Fibroblast of pulmonary artery (primary cell): ENCODE results near the gene KRT28.
"Not testable (repeated sequence)": the region's sequence is repeated elsewhere in the genome, so short reads cannot be mapped to it uniquely, and the experiment has no call there.

Source experiments
- DNase-seq: peaks from one replicate; pipeline ENCODE4 v3.0.0-alpha.2; 2010; ENCODE audit warnings: low read depth
- H3K4me3 ChIP-seq: replicated peaks from 2 replicates; pipeline ENCODE4 v1.5.1; 2011; ENCODE audit warnings: low read depth, mild to moderate bottlenecking, control low read depth, low read length, moderate library complexity
- CTCF ChIP-seq: IDR thresholded peaks from 2 replicates; pipeline ENCODE4 v1.5.1; 2011; ENCODE audit warnings: mild to moderate bottlenecking, control low read depth, low read length, inconsistent platforms; ENCODE audit errors: missing control alignments

The KRT28 gene

GRCh38 chr17:40819528-40820125 lies 19.9 kb upstream of the KRT28 start:
- peak; percentile 27 for DNase-seq

GRCh38 chr17:40818733-40819527 lies 19.2 kb upstream of the KRT28 start:
- DNase-seq: peak; percentile 80
- TF ChIP-seq CTCF: no peak
- peak overlapping the region; percentile 86 for H3K4me3 ChIP-seq

More at GRCh38 chr17:40819528-40820125, 19.9 kb upstream of the KRT28 start:
- TF ChIP-seq CTCF: no peak
- peak overlapping the region; percentile 86 for H3K4me3 ChIP-seq

- H3K4me3 ChIP-seq: peak overlapping the region; percentile 86
- peak; percentile 2 for DNase-seq
- TF ChIP-seq CTCF: no peak
Observed at GRCh38 chr17:40818343-40818732, 18.6 kb upstream of the KRT28 start.

- no peak for DNase-seq
- TF ChIP-seq CTCF: no peak
- no peak overlapping the region for H3K4me3 ChIP-seq
Observed at GRCh38 chr17:40817103-40817682, 17.4 kb upstream of the KRT28 start.

GRCh38 chr17:40816569-40816968 lies 16.8 kb upstream of the KRT28 start:
- no peak overlapping the region for H3K4me3 ChIP-seq
- no peak for DNase-seq
- TF ChIP-seq CTCF: no peak

GRCh38 chr17:40815381-40815780 lies 15.6 kb upstream of the KRT28 start:
- no peak for DNase-seq
- no peak overlapping the region for H3K4me3 ChIP-seq

GRCh38 chr17:40814657-40815056 lies 14.9 kb upstream of the KRT28 start:
- H3K4me3 ChIP-seq, DNase-seq: not testable (repeated sequence)

More at GRCh38 chr17:40815381-40815780, 15.6 kb upstream of the KRT28 start:
- TF ChIP-seq CTCF: no peak
